Tibial artery (tissue), 4 donors: ENCODE data around the gene C19orf25.
"Not testable (repeated sequence)": the region's sequence is repeated elsewhere in the genome, so short reads cannot be mapped to it uniquely, and the experiment has no call there.

Source experiments
- DNase-seq, 2 donors: peaks; one replicate each; pipeline ENCODE4 v3.0.0-alpha.2; 2019
- H3K27ac ChIP-seq, 2 donors: fragments of 200-600 bp; sonication (generic) in 1 of 2; 1 replicate in 1 of 2; 2 replicates in 1 of 2; pipeline ENCODE4 v1.5.1; 2018 to 2019; ENCODE audit warnings: mild to moderate bottlenecking in 1 of 2
- H3K27me3 ChIP-seq, 2 donors: fragments of 200-600 bp; sonication (generic) in 1 of 2; one replicate each; pipeline versions ENCODE4 v1.5.1 to v1.6.0; 2016 to 2019
- H3K36me3 ChIP-seq, 3 donors: fragments of 200-600 bp; sonication (generic) in 2 of 3; one replicate each; pipeline ENCODE4 v1.5.1; 2016 to 2019; ENCODE audit warnings: mild to moderate bottlenecking in 2 of 3
- H3K4me1 ChIP-seq, 4 donors: fragments of 200-600 bp; sonication (generic) in 2 of 4; 1 replicate in 3 of 4; 2 replicates in 1 of 4; pipeline ENCODE4 v1.5.1; 2016 to 2019
- H3K4me3 ChIP-seq, 2 donors: fragments of 200-600 bp; sonication (generic) in 1 of 2; 1 replicate in 1 of 2; 2 replicates in 1 of 2; pipeline ENCODE4 v1.5.1; 2018 to 2019; ENCODE audit warnings: mild to moderate bottlenecking in 2 of 2
- H3K9me3 ChIP-seq, 3 donors: fragments of 200-600 bp; sonication (generic) in 1 of 3; one replicate each; pipeline ENCODE4 v1.5.1; 2016 to 2019
- intact Hi-C: fragments of 100-400 bp; cut with DNase I; formaldehyde crosslinking; loops from one replicate; pipeline ENCODE4 v1.15.0; 2023; ENCODE audit warnings: low total_unique reads
- TF ChIP-seq, protein P1 (sequence below), 2 experiments: fragments of 200-600 bp in 1 of 2; fragments of 450-650 bp in 1 of 2; IDR thresholded peaks; one replicate each; pipeline ENCODE4 v1.5.1; 2017 to 2019; ENCODE audit warnings: antibody characterized with exemption in 2 of 2, mild to moderate bottlenecking in 1 of 2, moderate library complexity in 1 of 2

Gene C19orf25

DNA sequence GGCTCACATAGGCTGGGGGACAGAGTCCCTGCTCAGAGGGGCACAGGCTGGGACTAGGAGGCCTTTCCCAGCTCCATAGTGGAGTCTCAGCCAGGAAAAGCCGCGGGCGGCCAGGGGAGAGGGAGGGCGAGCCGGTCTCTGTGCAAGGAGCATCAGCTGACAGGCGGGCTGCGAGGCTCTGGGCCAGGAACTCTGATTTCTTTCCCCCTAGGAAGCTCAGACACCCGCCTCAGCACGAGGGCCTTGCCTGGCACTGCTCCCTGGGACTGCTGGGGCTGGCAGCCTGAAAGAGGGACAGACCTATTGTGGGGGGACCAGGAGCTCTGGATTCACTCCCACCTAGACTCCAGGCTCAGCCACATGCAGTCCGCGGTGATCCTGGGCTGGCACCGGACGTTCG is 42.6 kb upstream of the C19orf25 start:
- TF ChIP-seq, protein P1, sequence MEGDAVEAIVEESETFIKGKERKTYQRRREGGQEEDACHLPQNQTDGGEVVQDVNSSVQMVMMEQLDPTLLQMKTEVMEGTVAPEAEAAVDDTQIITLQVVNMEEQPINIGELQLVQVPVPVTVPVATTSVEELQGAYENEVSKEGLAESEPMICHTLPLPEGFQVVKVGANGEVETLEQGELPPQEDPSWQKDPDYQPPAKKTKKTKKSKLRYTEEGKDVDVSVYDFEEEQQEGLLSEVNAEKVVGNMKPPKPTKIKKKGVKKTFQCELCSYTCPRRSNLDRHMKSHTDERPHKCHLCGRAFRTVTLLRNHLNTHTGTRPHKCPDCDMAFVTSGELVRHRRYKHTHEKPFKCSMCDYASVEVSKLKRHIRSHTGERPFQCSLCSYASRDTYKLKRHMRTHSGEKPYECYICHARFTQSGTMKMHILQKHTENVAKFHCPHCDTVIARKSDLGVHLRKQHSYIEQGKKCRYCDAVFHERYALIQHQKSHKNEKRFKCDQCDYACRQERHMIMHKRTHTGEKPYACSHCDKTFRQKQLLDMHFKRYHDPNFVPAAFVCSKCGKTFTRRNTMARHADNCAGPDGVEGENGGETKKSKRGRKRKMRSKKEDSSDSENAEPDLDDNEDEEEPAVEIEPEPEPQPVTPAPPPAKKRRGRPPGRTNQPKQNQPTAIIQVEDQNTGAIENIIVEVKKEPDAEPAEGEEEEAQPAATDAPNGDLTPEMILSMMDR (IDR thresholded peaks at IDR 0.05): no peak
- intact Hi-C loops: no loop called here
- DNase-seq: no peak
- Histone ChIP-seq H3K4me1 (peaks cover 0 to 9% (median 7%) of the 10 kb centered on the region in 4 donors), H3K27ac (no peak overlapping the region), H3K27me3 (peaks cover 0 to 65% of the 10 kb centered on the region in 2 donors), H3K9me3 (no peaks in the 10 kb centered on the region), H3K4me3 (no peak overlapping the region), H3K36me3 (no peaks in the 10 kb centered on the region)

DNA sequence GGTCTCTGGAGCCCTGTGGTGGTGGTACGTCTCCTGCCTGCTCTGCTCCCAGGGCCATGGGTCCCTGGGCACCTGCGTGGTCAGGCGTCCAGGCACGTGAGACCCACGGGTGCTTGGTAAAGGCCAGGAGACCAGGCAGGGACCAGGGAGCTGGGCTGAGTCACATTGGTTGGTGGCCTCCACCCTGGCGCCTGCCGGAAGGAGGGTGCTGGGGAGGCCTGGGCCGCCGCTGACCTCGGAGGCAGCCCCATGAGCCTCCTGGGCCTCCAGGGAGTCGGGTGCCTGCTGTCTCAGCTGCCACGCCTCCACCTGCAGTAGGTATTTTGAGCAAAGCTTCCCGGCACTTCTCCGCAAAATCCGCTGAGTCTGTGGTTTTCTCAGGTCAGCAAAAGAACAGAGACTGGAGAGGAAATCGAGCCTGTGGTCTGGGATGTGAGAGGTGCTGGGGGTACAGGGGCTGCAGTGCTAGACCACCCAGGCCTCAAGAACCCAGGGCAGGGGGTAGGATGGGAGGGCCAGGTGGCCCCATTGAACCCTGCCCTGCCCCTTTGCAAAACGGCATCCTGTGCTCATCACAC is 41.3 kb upstream of the C19orf25 start:
- no peak for DNase-seq
- H3K4me3 ChIP-seq: no peak overlapping the region
- intact Hi-C loops: no loop called here
- peaks cover 0 to 64% of the 10 kb centered on the region in 2 donors for H3K27me3 ChIP-seq
- H3K27ac ChIP-seq: no peak overlapping the region
- no peaks in the 10 kb centered on the region for H3K36me3 ChIP-seq
- TF ChIP-seq, protein P1 (IDR thresholded peaks at IDR 0.05): no peak
- H3K9me3 ChIP-seq: no peaks in the 10 kb centered on the region
- H3K4me1 ChIP-seq: peaks cover 0 to 9% (median 7%) of the 10 kb centered on the region in 4 donors

DNA sequence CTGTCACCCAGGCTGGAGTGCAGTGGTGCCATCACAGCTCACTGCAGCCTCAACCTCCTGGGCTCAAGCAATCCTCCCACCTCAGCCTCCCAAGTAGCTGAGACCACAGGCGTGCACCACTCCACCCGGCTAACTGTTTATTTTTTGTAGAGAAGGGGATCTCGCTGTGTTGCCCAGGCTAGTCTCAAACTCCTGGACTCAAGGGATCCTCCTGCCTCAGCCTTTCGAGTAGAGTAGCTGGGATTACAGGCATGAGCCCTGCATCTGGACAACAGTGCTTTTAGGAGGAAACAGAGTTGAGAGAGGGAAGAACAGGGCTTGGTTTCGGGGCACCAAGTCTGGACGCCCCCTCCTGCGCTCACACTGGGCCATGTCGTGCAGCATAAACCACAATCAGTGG is 40.8 kb upstream of the C19orf25 start:
- intact Hi-C loops, H3K4me3 ChIP-seq: not testable (repeated sequence)
- peaks cover 0 to 64% of the 10 kb centered on the region in 2 donors for H3K27me3 ChIP-seq

DNA sequence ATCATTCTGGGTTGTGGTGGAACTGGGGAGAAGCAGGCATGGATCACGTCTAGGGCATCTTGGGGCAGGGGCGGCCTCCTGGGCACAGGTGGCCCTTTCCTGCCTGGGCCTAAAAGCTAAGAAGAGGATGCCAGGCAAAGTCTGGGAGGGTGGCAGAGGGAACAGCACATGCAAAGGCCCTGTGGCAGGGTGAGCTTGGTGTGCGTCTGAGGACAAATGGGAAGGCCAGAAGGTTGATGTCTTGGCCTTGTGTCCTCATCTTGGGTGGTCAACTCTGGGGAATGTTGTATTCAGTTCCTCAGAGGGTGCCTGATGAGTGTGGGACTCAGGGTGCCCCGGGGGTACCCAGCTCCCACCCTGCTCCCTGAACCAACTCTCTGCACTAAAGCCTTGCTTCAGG is 39.5 kb upstream of the C19orf25 start:
- H3K27me3 ChIP-seq: peaks cover 0 to 63% of the 10 kb centered on the region in 2 donors
- intact Hi-C loops: no loop called here

More for the DNA sequence above, 40.8 kb upstream of the C19orf25 start:
- not testable (repeated sequence) for H3K36me3 ChIP-seq, H3K4me1 ChIP-seq, H3K9me3 ChIP-seq, H3K27ac ChIP-seq, DNase-seq

DNA sequence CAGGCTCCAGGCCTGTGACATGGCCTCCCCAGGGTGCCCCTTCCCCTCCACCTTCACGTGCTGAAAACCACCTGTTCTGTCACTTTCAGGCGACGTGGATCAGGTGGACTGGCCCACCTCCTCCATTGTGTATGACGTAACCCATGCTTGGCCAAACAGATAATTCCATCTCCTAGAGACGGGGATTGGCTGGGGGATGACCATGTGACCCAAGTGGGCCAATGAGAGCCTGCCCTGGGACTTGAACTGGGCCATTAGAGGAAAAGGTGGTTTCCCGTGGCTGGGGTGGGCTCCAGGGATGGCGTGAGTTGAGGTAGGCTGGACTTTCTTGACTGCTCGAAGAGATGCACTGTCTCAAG is 37.4 kb upstream of the C19orf25 start:
- no peak for DNase-seq
- Histone ChIP-seq H3K9me3 (no peaks in the 10 kb centered on the region), H3K27me3 (peaks cover 0 to 69% of the 10 kb centered on the region in 2 donors), H3K4me3 (no peak overlapping the region), H3K36me3 (no peaks in the 10 kb centered on the region), H3K27ac (no peak overlapping the region), H3K4me1 (peaks cover 0 to 26% (median 11%) of the 10 kb centered on the region in 4 donors)
- intact Hi-C loops: no loop called here
- TF ChIP-seq, protein P1 (IDR thresholded peaks at IDR 0.05): no peak

More for the DNA sequence above, 39.5 kb upstream of the C19orf25 start:
- no peak for DNase-seq
- H3K4me1 ChIP-seq: peaks cover 0 to 5% (median 3%) of the 10 kb centered on the region in 4 donors
- H3K27ac ChIP-seq: no peak overlapping the region
- TF ChIP-seq, protein P1 (IDR thresholded peaks at IDR 0.05): no peak
- no peaks in the 10 kb centered on the region for H3K9me3 ChIP-seq
- H3K4me3 ChIP-seq: no peak overlapping the region
- H3K36me3 ChIP-seq: no peaks in the 10 kb centered on the region

DNA sequence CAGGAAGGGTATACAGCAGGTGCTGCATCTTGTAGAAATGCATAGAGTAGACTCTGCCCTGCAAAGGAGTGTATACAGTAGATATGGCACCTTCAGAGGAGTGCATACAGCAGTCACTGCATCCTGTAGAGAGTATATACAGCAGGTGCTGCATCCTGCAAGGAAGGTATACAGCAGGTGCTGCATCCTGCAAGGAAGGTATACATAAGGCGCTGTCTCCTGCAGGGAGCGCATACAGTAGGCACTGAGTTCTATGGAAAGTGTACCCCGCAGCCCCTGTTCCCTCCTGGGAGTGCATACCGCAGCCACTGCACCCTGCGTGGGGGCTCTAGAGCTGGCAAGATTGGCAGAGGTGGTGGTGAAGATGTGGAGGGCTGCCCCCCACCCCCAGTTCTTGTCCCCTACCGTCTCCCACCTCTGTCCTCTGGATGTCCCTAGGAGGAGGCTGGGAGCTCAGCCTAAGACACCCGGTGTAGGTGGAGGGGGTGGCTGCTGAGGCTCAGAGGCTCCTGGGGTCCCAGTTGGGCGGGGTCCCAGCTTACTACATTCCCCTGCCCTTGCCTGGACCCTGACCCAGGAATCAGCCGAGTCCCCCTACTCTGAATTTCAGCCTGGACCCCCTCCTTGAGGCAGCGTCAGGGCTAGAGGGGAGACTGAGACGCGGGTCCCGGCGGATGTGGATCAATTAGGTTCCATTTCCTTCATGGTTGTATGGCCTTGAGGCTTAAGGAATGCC is 36.1 kb upstream of the C19orf25 start:
- Histone ChIP-seq H3K4me3 (no peak overlapping the region), H3K27me3 (peaks cover 0 to 76% of the 10 kb centered on the region in 2 donors), H3K4me1 (peaks cover 0 to 27% (median 11%) of the 10 kb centered on the region in 4 donors), H3K36me3 (no peaks in the 10 kb centered on the region), H3K9me3 (no peaks in the 10 kb centered on the region), H3K27ac (no peak overlapping the region)
- TF ChIP-seq, protein P1 (IDR thresholded peaks at IDR 0.05): no peak
- intact Hi-C loops: no loop called here
- no peak for DNase-seq
